NCI-H1092 treated with DMSO at 0.1 percent for 48 hours (cell line): ENCODE data around the gene PAM16.
"Not testable (repeated sequence)": the region's sequence is repeated elsewhere in the genome, so short reads cannot be mapped to it uniquely, and the experiment has no call there.

ENCODE experiments used
- DNase-seq: peaks from one replicate; lab custom pipeline; 2025; lab: John Stamatoyannopoulos, UW

Gene PAM16

GRCh38 chr16:4352843-4353242 lies 1.7 kb upstream of the PAM16 start:
- DNase-seq, result no peak

- DNase-seq, result no peak
These were observed 759 bp upstream of the PAM16 start for GRCh38 chr16:4351880-4352279.

- DNase-seq, result no peak
These were observed 745 bp downstream of the PAM16 start for GRCh38 chr16:4350365-4350786.

- no peak for DNase-seq
These were observed 1.8 kb downstream of the PAM16 start for GRCh38 chr16:4349332-4349731.

- no peak for DNase-seq
These were observed 3.2 kb downstream of the PAM16 start for GRCh38 chr16:4347765-4348509.

- DNase-seq, result no peak
These were observed 4.1 kb downstream of the PAM16 start for GRCh38 chr16:4347010-4347409.

GRCh38 chr16:4345836-4346781 lies 5.0 kb downstream of the PAM16 start:
- no peak for DNase-seq

- DNase-seq, result peak; percentile 65
These were observed 5.9 kb downstream of the PAM16 start for GRCh38 chr16:4344983-4345835.

- not testable (repeated sequence) for DNase-seq
These were observed 6.7 kb downstream of the PAM16 start for GRCh38 chr16:4344300-4344982.

- DNase-seq, result no peak
These were observed 8.0 kb downstream of the PAM16 start for GRCh38 chr16:4342866-4343744.

- no peak for DNase-seq
These were observed 9.9 kb downstream of the PAM16 start for GRCh38 chr16:4341250-4341649.

- no peak for DNase-seq
These were observed 10.7 kb downstream of the PAM16 start for GRCh38 chr16:4340443-4340842.

GRCh38 chr16:4339909-4340308 lies 11.2 kb downstream of the PAM16 start:
- DNase-seq, result peak; percentile 23

- no peak for DNase-seq
These were observed 11.7 kb downstream of the PAM16 start for GRCh38 chr16:4339455-4339854.

GRCh38 chr16:4338712-4339299 lies 12.3 kb downstream of the PAM16 start:
- no peak for DNase-seq

- DNase-seq, result no peak
These were observed 13.0 kb downstream of the PAM16 start for GRCh38 chr16:4338125-4338582.

GRCh38 chr16:4337540-4338088 lies 13.5 kb downstream of the PAM16 start:
- DNase-seq, result no peak

GRCh38 chr16:4336701-4337539 lies 14.2 kb downstream of the PAM16 start:
- no peak for DNase-seq
